ENCODE results near the gene CYFIP2.

DNA sequence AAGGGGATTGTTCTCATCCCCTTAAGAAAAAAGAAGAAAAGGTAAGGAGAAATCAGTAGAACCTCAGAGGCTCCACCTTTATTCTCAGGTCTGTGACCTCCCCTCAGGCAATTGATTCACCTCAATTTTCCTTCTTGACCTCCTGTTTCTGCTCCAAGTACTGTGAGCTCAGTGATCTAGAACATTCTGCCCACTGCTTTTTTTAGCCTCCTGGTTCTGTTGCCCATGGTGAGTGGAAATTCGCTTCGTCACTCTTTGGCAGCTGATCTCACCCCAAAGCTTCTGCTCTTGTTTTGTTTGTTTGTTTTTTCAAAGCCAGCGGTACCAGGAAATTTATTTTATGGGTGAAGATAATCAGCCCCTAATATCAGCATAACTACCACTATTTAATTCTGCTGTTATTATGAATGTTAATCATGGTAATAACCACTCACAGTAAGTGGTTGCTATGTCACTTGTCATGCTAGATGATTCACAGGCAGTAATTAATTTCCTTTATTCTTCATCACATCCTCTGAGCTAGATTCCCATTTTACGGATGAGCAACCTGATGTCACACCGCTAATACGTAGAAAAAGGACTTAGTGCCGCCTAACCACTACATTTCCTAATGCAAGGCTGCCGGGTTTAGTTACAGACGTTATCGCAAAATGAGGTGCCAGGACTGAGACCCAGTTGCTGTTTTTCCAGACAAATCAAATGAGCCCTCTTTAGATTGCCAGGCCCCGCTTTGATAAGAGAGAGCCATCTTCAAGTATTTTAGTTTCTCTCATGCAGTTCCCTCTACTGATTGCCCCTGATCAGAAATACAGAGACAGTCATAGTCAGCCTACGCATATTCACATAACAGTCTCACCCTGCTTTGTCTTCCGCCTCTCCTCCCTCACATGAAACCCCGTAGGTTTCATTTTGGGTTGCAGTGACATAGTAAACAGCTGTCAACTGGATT, 78.2 kb downstream of the CYFIP2 start:
- TF ChIP-seq ZC3H10 (CRISPR knock-in tag; IDR thresholded peaks at IDR 0.05) (no peak), PPARA (CRISPR knock-in tag; IDR thresholded peaks at IDR 0.05; ENCODE audit: borderline replicate concordance) (no peak)
- TF ChIP-seq, protein P1, sequence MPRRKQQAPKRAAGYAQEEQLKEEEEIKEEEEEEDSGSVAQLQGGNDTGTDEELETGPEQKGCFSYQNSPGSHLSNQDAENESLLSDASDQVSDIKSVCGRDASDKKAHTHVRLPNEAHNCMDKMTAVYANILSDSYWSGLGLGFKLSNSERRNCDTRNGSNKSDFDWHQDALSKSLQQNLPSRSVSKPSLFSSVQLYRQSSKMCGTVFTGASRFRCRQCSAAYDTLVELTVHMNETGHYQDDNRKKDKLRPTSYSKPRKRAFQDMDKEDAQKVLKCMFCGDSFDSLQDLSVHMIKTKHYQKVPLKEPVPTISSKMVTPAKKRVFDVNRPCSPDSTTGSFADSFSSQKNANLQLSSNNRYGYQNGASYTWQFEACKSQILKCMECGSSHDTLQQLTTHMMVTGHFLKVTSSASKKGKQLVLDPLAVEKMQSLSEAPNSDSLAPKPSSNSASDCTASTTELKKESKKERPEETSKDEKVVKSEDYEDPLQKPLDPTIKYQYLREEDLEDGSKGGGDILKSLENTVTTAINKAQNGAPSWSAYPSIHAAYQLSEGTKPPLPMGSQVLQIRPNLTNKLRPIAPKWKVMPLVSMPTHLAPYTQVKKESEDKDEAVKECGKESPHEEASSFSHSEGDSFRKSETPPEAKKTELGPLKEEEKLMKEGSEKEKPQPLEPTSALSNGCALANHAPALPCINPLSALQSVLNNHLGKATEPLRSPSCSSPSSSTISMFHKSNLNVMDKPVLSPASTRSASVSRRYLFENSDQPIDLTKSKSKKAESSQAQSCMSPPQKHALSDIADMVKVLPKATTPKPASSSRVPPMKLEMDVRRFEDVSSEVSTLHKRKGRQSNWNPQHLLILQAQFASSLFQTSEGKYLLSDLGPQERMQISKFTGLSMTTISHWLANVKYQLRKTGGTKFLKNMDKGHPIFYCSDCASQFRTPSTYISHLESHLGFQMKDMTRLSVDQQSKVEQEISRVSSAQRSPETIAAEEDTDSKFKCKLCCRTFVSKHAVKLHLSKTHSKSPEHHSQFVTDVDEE (CRISPR knock-in tag; IDR thresholded peaks at IDR 0.05), result no peak

All from SK-N-SH treated with all-trans-retinoic acid at 6 μM for 48 hours (cell line).